22Rv1 (cell line): ENCODE results near the gene PC.

Source experiments
- CTCF ChIP-seq: fragments of 450-650 bp; IDR thresholded peaks from 2 replicates; pipeline ENCODE4 v1.5.1; 2017; ENCODE audit warnings: mild to moderate bottlenecking
- ZFX ChIP-seq: fragments of 450-650 bp; IDR thresholded peaks from 2 replicates; pipeline ENCODE4 v1.6.1; 2017; ENCODE audit warnings: antibody characterized with exemption, borderline replicate concordance

GRCh38 chr11:66969584-66970225 lies 11.5 kb upstream of the PC start:
- TF ChIP-seq ZFX (no peak), CTCF (no peak)
